Immature natural killer cell (primary cell): ENCODE measurements around the gene CCT6B. TPM values are rescaled to one million over a fixed set of nuclear protein-coding genes. Genes with fewer than 3 reads are reported as not detected.
"Not testable (repeated sequence)": the region's sequence is repeated elsewhere in the genome, so short reads cannot be mapped to it uniquely, and the experiment has no call there.

Experiments used
- DNase-seq, 3 donors: peaks; one replicate each; pipeline ENCODE4 v3.0.0; 2022; ENCODE audit warnings: mixed read lengths in 1 of 3
- H3K27ac Mint-ChIP-seq, 6 donors: one replicate each; pipeline ENCODE4 v1.8.0; 2020; ENCODE audit warnings: mixed read lengths in 6 of 6, mild to moderate bottlenecking in 5 of 6, inconsistent platforms in 4 of 6, moderate library complexity in 3 of 6
- H3K27me3 Mint-ChIP-seq, 3 donors: one replicate each; pipeline ENCODE4 v1.8.0; 2020 to 2021; ENCODE audit warnings: low read depth in 3 of 3, mild to moderate bottlenecking in 3 of 3, mixed read lengths in 3 of 3, moderate library complexity in 3 of 3, inconsistent platforms in 1 of 3
- H3K36me3 Mint-ChIP-seq, 3 donors: one replicate each; pipeline ENCODE4 v1.8.0; 2020; ENCODE audit warnings: mixed read lengths in 3 of 3, inconsistent platforms in 2 of 3, mild to moderate bottlenecking in 2 of 3
- H3K4me1 Mint-ChIP-seq, 2 donors: one replicate each; pipeline ENCODE4 v1.8.0; 2020; ENCODE audit warnings: inconsistent platforms in 2 of 2, mild to moderate bottlenecking in 2 of 2, mixed read lengths in 2 of 2, moderate library complexity in 1 of 2
- H3K4me3 Mint-ChIP-seq, 5 donors: one replicate each; pipeline ENCODE4 v1.8.0; 2020; ENCODE audit warnings: mild to moderate bottlenecking in 5 of 5, mixed read lengths in 5 of 5, inconsistent platforms in 3 of 5, moderate library complexity in 3 of 5
- H3K9me3 Mint-ChIP-seq, 6 donors: one replicate each; pipeline ENCODE4 v1.8.0; 2020; ENCODE audit warnings: mild to moderate bottlenecking in 6 of 6, mixed read lengths in 6 of 6, inconsistent platforms in 4 of 6, moderate library complexity in 3 of 6
- polyA plus RNA-seq, 3 donors: library from polyadenylated mRNA; unstranded; fragments of 300-500 nt; fragmentation: Illumina TruSeq; gene quantifications; one replicate each; pipeline ENCODE4 v1.2.3, GENCODE V29; 2021

Gene CCT6B, protein sequence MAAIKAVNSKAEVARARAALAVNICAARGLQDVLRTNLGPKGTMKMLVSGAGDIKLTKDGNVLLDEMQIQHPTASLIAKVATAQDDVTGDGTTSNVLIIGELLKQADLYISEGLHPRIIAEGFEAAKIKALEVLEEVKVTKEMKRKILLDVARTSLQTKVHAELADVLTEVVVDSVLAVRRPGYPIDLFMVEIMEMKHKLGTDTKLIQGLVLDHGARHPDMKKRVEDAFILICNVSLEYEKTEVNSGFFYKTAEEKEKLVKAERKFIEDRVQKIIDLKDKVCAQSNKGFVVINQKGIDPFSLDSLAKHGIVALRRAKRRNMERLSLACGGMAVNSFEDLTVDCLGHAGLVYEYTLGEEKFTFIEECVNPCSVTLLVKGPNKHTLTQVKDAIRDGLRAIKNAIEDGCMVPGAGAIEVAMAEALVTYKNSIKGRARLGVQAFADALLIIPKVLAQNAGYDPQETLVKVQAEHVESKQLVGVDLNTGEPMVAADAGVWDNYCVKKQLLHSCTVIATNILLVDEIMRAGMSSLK
- 1 to 10 TPM in 2 of 3 donors, not detected in 1; 1.4 to 2.7 TPM for polyA plus RNA-seq

DNA sequence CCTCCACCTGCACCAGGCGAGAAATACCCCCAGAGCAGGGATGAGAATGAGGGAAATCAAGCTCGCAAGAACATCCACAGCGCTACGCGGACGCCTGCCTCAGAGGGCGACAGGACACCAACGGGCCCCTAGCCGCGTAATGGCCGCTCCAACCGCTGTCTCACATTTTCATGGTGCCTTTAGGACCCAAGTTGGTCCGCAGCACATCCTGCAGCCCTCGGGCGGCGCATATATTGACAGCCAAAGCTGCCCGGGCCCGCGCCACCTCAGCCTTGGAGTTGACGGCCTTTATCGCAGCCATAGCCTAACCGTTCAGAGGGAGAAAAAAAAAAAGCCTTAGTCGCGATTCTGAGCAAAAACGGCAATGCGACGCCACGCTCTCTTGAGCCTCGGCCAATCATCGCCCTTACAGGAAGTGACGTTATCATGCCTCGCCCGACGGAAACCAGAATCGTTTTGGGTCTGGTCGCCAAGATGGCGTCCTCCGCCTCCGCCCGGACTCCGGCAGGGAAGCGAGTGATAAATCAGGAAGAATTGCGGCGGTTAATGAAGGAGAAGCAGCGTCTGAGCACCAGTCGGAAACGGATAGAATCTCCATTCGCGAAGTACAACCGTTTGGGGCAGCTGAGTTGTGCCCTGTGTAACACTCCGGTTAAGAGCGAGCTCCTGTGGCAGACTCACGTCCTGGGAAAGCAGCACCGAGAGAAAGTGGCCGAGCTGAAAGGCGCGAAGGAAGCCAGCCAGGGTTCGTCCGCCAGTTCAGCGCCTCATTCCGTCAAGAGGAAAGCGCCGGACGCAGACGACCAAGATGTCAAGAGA lies at the start of gene CCT6B, which contains the start of gene ZNF830:
Gene CCT6B, minus strand, starts transcription at position 368 of the 819 bp plus-strand sequence. Its CDS starts 67 bp downstream, at position 301.
Gene ZNF830, plus strand, starts transcription at position 448 of the 819 bp plus-strand sequence. Its CDS starts 27 bp downstream, at position 475.
- peaks cover 0 to 3% (median 0%) of the 10 kb centered on the region in 6 donors for H3K9me3 Mint-ChIP-seq
- H3K27ac Mint-ChIP-seq: peak within 1 kb of the TSS; percentile 97 to 100 (median 100)
- peaks cover 7 to 14% (median 11%) of the 10 kb centered on the region in 3 donors for H3K36me3 Mint-ChIP-seq
- H3K4me1 Mint-ChIP-seq: peaks cover 32 to 36% of the 10 kb centered on the region in 2 donors
- peak within 1 kb of the TSS; percentile 99 to 100 (median 99) for H3K4me3 Mint-ChIP-seq
- peak; percentile 89 to 91 (median 90) for DNase-seq
- peaks cover 7 to 15% (median 12%) of the 10 kb centered on the region in 3 donors for H3K27me3 Mint-ChIP-seq

DNA sequence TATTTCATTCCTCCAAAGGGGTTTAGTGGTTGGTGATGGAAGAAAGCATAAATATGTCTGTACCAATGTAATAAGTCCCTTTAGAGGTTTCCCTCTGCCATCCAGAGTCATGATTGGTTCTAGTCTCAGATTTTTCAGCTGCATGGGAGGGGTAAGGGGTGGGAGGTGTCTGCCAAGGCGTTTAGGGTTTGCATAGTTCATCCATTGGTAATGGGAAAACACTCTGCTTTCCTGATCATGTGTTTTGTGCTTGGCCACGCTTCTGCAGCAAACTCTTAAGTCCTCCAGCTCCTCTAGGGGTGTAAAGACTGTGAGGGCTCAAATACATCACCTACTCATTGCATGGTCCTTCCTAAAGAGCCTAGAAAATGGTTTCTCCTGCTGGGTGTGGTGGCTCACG lies 48.8 kb upstream of the CCT6B start:
- DNase-seq: no peak
- peaks cover 8 to 27% (median 20%) of the 10 kb centered on the region in 3 donors for H3K36me3 Mint-ChIP-seq
- H3K4me1 Mint-ChIP-seq: no peaks in the 10 kb centered on the region
- H3K27me3 Mint-ChIP-seq: peaks cover 2 to 7% (median 4%) of the 10 kb centered on the region in 3 donors
- H3K27ac Mint-ChIP-seq: peak overlapping the region in 2 of 6 donors; percentile 9 to 60
- H3K4me3 Mint-ChIP-seq: no peak overlapping the region
- no peaks in the 10 kb centered on the region for H3K9me3 Mint-ChIP-seq

DNA sequence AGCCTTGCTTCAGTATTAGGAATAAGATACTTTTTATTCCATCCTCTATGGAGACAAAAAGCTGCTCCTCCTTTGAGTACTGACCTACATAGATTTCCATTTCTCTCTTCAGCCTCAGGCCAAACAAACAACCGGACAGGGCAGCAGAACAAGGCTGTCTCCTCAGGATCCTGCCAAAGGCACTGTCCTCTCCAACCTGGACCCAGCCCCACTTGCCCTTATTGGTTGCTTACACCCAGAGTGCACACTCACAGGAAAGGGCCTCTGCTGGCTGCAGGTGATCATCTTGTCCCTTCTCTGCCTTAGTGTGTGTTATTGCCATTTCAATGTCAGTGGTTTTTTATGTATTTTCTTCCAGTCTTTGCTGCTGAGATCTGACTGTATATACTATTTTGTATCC lies 45.7 kb upstream of the CCT6B start:
- DNase-seq: no peak
- H3K4me3 Mint-ChIP-seq: no peak overlapping the region

DNA sequence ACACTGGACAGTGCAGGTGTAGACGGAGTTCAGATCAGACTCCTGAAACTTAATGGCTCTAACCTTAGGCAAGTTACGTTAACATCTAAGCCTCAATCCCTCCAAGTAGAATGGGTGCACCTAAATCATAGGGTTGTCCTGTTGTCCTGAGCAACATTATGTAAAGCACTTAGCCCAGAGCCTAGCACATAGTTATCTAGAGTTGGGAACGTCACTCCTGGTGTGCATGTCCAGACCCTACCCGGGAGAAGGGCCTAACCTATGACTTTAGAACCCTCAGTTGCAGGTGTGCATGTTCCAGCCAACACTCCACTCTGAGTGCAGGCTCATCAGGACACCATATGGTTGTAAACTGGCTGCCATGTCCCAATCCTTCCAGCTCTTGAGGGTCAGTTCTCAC lies 45.1 kb upstream of the CCT6B start:
- Mint-ChIP-seq H3K36me3 (peaks cover 2 to 30% (median 19%) of the 10 kb centered on the region in 3 donors), H3K9me3 (no peaks in the 10 kb centered on the region), H3K27me3 (peaks cover 2 to 7% (median 4%) of the 10 kb centered on the region in 3 donors), H3K4me1 (no peaks in the 10 kb centered on the region), H3K4me3 (no peak overlapping the region), H3K27ac (peak overlapping the region in 3 of 6 donors; percentile 12 to 44 (median 43))
- no peak for DNase-seq

More for the DNA sequence above, 45.7 kb upstream of the CCT6B start:
- H3K27ac Mint-ChIP-seq: peak overlapping the region; percentile 48 to 88 (median 62)
- H3K36me3 Mint-ChIP-seq: peaks cover 8 to 29% (median 19%) of the 10 kb centered on the region in 3 donors
- no peaks in the 10 kb centered on the region for H3K4me1 Mint-ChIP-seq
- peaks cover 2 to 7% (median 4%) of the 10 kb centered on the region in 3 donors for H3K27me3 Mint-ChIP-seq
- H3K9me3 Mint-ChIP-seq: no peaks in the 10 kb centered on the region

DNA sequence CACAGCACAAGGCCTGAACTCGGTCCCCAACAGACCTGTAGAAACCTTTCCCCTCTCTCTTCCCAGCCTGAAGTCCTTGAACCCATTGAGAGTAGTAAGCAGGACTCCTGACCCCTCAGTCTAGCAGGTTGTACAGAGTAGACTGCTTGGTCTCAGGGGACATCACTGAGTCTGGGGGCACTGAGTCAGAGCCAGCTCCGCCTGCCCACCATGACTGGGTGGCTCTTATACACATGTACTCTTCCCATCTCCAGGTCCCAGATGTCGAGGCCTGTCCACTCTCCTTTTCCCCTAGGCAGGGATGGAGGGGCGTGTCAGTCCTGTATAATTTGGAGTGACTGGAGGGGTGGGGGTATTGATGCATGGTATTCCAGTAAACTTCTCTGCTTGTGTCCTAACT lies 42.5 kb upstream of the CCT6B start:
- Mint-ChIP-seq H3K4me1 (no peaks in the 10 kb centered on the region), H3K27ac (peak overlapping the region in 3 of 6 donors; percentile 60 to 85 (median 78)), H3K27me3 (peaks cover 2 to 5% (median 4%) of the 10 kb centered on the region in 3 donors), H3K9me3 (no peaks in the 10 kb centered on the region), H3K4me3 (no peak overlapping the region), H3K36me3 (peaks cover 0 to 30% (median 11%) of the 10 kb centered on the region in 3 donors)
- no peak for DNase-seq

DNA sequence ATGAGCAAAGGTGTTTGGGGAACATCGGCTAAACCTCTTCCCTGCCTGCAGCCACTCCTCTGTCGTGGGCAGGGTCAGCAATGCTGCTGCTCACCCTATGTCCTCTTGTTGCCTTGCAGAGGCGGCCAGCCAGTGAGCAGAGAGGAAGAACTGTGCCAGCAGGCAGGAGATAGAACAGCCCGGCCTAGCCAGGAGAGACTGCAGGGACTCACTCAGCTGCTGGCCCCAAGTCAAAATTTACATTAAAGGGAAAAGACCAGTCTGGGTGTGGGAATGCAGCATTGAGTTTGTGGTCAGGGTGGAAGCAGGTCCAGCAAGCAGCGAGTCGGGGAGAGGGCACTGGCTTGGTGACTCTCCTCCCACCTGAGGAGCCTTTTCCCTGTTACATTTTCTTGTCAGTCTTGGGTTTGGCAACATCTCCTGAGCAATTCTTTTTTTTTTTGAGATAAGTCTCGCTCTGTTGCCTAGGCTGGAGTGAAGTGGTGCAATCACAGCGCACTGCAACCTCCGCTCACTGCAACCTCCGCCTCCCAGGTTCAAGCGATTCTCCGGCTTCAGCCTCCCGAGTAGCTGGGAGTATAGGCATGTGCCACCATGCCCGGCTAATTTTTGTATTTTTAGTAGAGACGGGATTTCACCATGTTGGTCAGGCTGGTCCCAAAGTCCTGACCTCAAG lies 41.8 kb upstream of the CCT6B start:
- Mint-ChIP-seq H3K27me3 (peaks cover 2 to 7% (median 4%) of the 10 kb centered on the region in 3 donors), H3K36me3 (peaks cover 0 to 30% (median 11%) of the 10 kb centered on the region in 3 donors), H3K4me1 (peaks cover 5 to 7% of the 10 kb centered on the region in 2 donors), H3K9me3 (no peaks in the 10 kb centered on the region), H3K4me3 (no peak overlapping the region), H3K27ac (peak overlapping the region in 1 of 6 donors; percentile 13)
- no peak for DNase-seq

DNA sequence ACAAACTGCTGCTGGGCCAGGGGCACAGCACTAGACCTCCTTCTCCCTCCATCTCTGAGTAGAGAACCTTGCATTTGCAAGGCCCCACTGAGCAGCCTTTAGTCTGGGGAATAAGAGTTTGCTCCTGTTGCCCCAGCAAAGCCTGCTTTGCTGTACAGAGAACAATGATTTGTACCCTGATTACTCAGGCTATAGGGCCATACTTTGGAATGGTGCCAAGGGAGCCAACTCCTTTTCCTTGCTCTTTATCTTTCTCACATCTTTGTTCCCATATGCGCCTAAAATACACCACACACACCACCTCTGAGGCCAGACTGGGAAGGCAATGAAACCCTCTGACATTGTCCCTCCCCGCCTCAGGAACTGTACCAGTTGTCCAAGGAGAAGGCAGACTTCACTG lies 40.3 kb upstream of the CCT6B start:
- Mint-ChIP-seq H3K27me3 (peaks cover 0 to 4% (median 0%) of the 10 kb centered on the region in 3 donors), H3K4me1 (peaks cover 6 to 8% of the 10 kb centered on the region in 2 donors), H3K36me3 (peaks cover under 1 to 24% (median 6%) of the 10 kb centered on the region in 3 donors), H3K4me3 (no peak overlapping the region), H3K9me3 (no peaks in the 10 kb centered on the region), H3K27ac (peak overlapping the region in 4 of 6 donors; percentile 2 to 82 (median 42))
- DNase-seq: no peak

DNA sequence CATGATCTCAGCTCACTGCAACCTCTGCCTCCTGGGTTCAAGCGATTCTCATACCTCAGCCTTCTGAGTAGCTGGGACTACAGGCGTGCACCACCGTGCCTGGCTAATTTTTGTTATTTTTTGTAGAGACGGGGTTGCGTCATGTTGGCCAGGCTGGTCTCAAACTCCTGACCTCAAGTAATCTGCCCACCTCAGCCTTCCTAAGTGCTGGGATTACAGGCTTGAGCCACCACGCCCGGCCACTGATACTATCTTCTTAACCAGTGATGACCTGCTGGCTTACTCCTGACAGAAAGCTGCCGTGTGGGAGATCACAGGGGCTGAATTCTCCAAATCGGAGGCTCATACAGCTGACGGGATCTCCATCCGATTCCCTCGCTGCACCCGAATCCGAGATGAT lies 39.7 kb upstream of the CCT6B start:
- DNase-seq, H3K27me3 Mint-ChIP-seq, H3K4me3 Mint-ChIP-seq, H3K9me3 Mint-ChIP-seq, H3K4me1 Mint-ChIP-seq: not testable (repeated sequence)
- H3K27ac Mint-ChIP-seq: peak overlapping the region in 1 of 6 donors; percentile 84
- H3K36me3 Mint-ChIP-seq: peaks cover 5 to 27% (median 6%) of the 10 kb centered on the region in 3 donors

DNA sequence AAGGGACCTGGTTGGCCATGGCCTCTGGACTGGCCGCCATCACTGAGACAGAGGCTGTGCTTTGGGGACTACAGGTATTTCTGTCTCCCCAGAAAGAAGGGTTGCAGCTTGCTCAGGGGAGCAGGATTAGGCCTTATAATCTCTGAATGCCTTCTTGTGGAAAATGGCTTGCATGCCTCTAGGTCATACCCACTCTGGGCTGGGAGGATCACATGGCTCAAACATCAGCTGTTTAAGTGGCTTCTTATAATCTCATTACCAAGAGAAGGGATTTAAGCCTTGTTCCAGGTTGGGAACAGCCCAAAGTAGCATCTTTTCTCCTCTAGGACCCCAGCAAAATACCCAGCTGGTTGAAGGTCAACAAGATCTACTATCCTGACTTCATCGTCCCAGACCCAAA lies 38.2 kb upstream of the CCT6B start:
- Mint-ChIP-seq H3K27me3 (peaks cover 0 to 4% (median under 1%) of the 10 kb centered on the region in 3 donors), H3K4me3 (no peak overlapping the region), H3K4me1 (peaks cover 6 to 8% of the 10 kb centered on the region in 2 donors), H3K27ac (peak overlapping the region in 1 of 6 donors; percentile 27), H3K9me3 (no peaks in the 10 kb centered on the region), H3K36me3 (peaks cover 2 to 30% (median 5%) of the 10 kb centered on the region in 3 donors)
- DNase-seq: no peak

DNA sequence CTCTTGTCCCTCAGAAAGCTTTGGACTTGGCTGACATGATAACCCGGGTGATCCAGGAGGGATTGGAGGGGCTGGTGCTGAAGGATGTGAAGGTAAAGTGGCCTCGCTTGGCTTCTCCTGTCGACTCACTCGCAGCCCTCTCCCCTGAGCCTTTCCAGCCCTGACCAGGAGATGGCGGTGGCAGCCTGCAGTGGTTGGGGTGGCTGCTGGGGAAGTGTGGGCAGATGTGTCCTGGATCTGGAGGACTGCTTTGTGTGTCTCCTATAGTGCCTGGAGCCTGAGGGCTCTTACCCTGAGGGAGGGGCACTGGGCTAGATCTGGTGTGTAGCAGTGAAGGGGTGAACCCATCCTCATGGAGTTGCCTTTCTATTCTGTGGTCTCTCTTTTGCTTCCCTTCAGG lies 36.9 kb upstream of the CCT6B start:
- peaks cover 9 to 14% of the 10 kb centered on the region in 2 donors for H3K4me1 Mint-ChIP-seq
- no peaks in the 10 kb centered on the region for H3K9me3 Mint-ChIP-seq
- H3K36me3 Mint-ChIP-seq: peaks cover 0 to 33% (median 10%) of the 10 kb centered on the region in 3 donors
- H3K27ac Mint-ChIP-seq: peak overlapping the region in 5 of 6 donors; percentile 43 to 90 (median 76)
- no peak overlapping the region for H3K4me3 Mint-ChIP-seq
- peaks cover 0 to 6% (median 5%) of the 10 kb centered on the region in 3 donors for H3K27me3 Mint-ChIP-seq
- peak; percentile 69 to 77 (median 74) for DNase-seq

DNA sequence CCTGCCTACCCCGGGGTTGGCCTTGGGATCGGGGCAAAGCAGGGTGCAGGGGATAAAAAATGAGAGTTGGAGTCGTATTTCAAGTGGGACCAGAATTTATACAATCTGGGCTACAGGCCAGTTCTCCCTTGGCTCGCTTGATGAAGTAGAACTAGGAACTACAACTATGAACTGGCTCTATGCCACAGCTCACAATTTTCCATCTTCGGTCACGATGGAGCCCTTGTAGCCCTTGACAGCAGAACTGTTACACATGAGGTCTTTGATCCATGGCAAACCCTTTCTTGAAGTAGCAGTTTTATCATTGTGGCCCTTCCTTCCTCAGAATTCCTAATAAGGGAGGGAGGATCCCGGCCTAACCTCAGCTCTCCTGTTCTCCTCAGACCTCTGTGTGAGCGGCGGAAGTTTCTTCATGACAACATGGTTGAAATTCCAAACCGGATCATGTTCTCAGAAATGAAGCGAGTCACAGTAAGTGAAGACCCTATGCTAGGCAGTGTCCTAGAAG lies 36.1 kb upstream of the CCT6B start:
- Mint-ChIP-seq H3K36me3 (peaks cover 0 to 39% (median 15%) of the 10 kb centered on the region in 3 donors), H3K27ac (no peak overlapping the region), H3K4me3 (no peak overlapping the region), H3K4me1 (peaks cover 17 to 22% of the 10 kb centered on the region in 2 donors), H3K9me3 (no peaks in the 10 kb centered on the region), H3K27me3 (peaks cover 0 to 10% (median 5%) of the 10 kb centered on the region in 3 donors)
- DNase-seq: no peak

DNA sequence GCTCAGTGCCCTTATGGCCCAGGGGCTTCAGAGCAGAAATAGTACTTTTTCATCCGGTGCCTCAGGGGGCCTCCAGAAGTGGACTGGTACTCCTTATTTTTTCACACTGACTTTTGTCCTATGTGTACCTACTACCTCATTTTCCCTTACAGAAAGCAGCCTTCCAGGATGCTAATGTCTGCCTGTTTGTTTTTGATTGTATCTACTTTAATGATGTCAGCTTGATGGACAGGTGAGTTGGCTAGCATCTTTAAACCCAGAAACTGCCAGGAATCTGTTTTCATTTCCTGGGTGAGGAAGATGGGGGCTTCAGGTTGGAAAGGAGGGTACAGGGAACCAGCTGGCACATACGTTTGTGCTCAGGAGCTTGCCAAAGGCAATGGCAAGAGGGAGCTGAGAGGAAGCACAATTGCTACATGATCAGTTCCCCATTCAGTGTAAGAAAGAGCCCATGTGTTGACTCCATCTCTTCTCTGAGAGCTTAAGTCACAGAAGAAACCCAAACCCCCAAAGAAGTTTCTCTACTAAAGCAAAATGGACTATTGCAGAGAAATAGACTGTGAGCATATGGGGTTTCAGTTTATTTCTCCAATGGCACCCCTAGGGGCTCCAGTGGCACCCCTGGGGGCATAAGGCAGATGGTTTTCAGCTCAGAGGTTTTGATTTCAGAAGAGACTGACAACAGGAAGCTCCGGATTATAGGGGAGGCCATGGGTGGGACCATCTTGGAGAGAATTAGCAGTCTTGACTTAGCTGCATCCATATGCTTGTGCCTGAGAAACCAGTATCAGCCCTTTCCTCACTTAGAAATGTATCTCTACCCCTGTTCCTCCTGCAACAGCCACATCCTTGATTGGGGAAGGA lies 35.4 kb upstream of the CCT6B start:
- peaks cover 25 to 29% of the 10 kb centered on the region in 2 donors for H3K4me1 Mint-ChIP-seq
- peaks cover 0 to 41% (median 15%) of the 10 kb centered on the region in 3 donors for H3K36me3 Mint-ChIP-seq
- H3K27ac Mint-ChIP-seq: peak overlapping the region in 2 of 6 donors; percentile 41 to 50
- H3K9me3 Mint-ChIP-seq: no peaks in the 10 kb centered on the region
- peaks cover 0 to 11% (median 5%) of the 10 kb centered on the region in 3 donors for H3K27me3 Mint-ChIP-seq
- no peak overlapping the region for H3K4me3 Mint-ChIP-seq
- DNase-seq: no peak
